A549 treated with Mapracorat at 1 μM for 4 hours (cell line): ENCODE data around the gene BRCC3. TPM values are rescaled to one million over a fixed set of nuclear protein-coding genes. Genes with fewer than 3 reads are reported as not detected.

ENCODE experiments used
- total RNA-seq: library from RNA; stranded (reverse); fragments of 200-300 nt; extraction: Qiagen RNA extraction; gene quantifications from 5 replicates; pipeline ENCODE4 v1.2.3, GENCODE V29; 2022

The BRCC3 gene
- 23.6 to 28.1 TPM (median 25.5 TPM) in 5 replicates for total RNA-seq

DNA sequence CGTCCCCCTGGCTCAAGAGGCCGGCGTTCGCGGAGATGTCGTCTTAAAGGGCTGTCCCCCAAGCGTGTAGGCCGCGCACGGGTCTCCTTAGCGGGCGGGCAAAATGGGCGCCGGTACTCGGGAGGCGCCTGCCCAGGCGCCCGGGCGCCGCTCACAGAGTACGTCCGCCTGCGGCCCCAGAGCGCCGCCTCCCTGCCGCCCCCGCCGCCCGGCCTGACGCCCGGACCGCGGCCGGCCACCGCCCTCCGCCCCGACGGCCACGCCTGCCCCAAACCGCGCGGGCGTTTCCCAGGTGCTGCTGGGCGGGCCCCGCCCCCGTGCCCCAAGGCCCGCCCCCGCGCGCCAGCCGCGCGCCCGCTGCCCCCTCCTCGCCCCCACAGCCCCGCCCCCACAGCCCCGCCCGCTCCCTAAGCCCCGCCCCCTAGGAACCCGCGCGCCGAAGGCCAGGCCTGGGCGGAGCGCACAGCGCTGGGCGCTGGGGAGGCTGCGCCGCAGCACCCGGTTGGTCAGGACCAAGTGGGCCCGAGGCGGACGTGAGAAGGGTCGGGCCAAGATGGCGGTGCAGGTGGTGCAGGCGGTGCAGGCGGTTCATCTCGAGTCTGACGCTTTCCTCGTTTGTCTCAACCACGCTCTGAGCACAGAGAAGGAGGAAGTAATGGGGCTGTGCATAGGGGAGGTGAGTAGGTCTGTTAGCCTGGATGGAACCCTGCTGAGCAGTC, at the start of gene BRCC3, which contains the start of the genes CMC4 and MTCP1:
BRCC3 (plus strand) TSS at position 534 of the 719 bp plus-strand sequence; CDS start at position 554, 20 bp downstream.
CMC4 (minus strand) TSS at position 162 of the 719 bp plus-strand sequence. CDS start 7,113 bp downstream, outside the sequence.
MTCP1 (minus strand) TSS at position 162 of the 719 bp plus-strand sequence. CDS start 5,126 bp downstream, outside the sequence.

DNA sequence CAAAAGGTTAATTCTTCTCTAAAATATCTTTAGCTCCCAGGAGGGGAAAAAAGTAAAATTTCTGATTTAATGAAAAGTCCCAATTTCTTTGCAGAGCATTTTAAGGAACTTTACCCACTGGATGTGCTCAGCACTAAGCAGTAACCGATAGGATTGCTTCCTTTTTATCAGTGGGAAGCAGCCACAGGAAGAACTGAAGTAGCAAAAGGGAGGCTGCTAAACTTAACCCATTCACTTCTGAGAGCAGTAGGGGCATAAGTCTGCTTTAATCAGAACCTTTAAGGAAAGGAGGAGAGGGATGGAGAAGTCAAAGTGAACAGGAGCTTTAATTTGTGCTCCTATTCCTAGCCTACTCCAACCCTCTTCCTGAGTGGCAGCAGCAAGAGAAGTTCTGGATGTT, 48.7 kb upstream of the BRCC3 start, which contains the start of gene F8:
F8 (minus strand) TSS at position 139 of the 400 bp plus-strand sequence. CDS start 171 bp downstream, outside the sequence.

DNA sequence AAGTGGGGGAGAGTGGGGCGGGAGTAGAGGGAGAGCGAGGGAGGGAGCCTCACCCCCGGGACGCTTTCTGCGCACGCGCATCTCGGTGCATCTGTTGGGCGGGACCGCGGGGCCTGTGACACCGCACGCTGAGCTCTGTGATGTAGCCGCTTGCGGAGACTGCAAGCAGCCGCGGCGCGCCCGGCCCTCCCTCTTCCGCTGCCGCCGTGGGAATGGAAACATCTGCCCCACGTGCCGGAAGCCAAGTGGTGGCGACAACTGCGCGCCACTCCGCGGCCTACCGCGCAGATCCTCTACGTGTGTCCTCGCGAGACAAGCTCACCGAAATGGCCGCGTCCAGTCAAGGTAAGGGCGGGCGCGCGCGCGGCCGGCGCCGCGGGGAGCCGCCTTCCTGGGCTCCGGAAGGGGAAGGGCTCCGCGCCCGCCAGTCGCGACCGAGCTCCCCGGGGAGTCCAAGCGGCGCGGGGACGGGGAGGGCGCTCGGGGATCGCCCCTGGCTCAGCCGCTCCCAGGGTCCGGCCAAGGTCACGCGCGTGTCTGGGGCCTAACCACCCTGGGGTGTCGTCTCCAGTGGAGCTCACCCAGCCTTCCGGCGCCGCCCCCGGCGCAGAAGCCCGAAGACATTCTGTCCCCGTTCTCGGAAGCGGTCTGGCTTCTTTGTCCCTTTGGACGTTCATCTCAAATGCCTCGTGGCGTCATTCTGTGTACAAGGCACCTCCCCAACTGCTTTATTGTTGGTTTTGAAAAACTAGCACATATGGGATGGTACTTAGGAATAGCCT, 44.4 kb upstream of the BRCC3 start, which contains the start of gene FUNDC2:
FUNDC2 (plus strand) TSS at position 118 of the 782 bp plus-strand sequence; CDS start at position 213, 95 bp downstream.

Other genes with a start within 250 kb of the BRCC3 start
- gene SMIM9, start 236.8 kb upstream of the BRCC3 start, total RNA-seq: not detected in 5 replicates
- gene F8A1, start 185.2 kb upstream of the BRCC3 start, total RNA-seq: 60.9 to 97.0 TPM (median 93.1 TPM) in 5 replicates
- 3.9 to 4.5 TPM (median 4.1 TPM) in 5 replicates for gene F8, start 48.8 kb upstream of the BRCC3 start, total RNA-seq
- 99.7 to 125 TPM (median 123 TPM) in 5 replicates for gene FUNDC2, start 44.7 kb upstream of the BRCC3 start, total RNA-seq
- gene CMC4, start 372 bp upstream of the BRCC3 start, total RNA-seq: 15.0 to 19.6 TPM (median 17.4 TPM) in 5 replicates
- gene MTCP1, start 372 bp upstream of the BRCC3 start, total RNA-seq: 15.8 to 24.0 TPM (median 18.9 TPM) in 5 replicates
- 47.0 to 67.0 TPM (median 49.1 TPM) in 5 replicates for gene VBP1, start 145.0 kb downstream of the BRCC3 start, total RNA-seq
- 0.43 to 0.80 TPM (median 0.69 TPM) in 5 replicates for gene RAB39B, start 193.0 kb downstream of the BRCC3 start, total RNA-seq